AG09319 (cell line): ENCODE measurements around the gene ETFA.

ENCODE experiments used
- DNase-seq: peaks from one replicate; pipeline ENCODE4 v3.0.0-alpha.2; 2010; ENCODE audit warnings: low read depth; ENCODE audit errors: extremely low read depth
- TF ChIP-seq, protein P1 (sequence below): IDR thresholded peaks from 2 replicates; pipeline ENCODE4 v1.5.1; 2011; ENCODE audit warnings: low read depth, mild to moderate bottlenecking, inconsistent platforms, low read length, moderate library complexity

The ETFA gene

DNA sequence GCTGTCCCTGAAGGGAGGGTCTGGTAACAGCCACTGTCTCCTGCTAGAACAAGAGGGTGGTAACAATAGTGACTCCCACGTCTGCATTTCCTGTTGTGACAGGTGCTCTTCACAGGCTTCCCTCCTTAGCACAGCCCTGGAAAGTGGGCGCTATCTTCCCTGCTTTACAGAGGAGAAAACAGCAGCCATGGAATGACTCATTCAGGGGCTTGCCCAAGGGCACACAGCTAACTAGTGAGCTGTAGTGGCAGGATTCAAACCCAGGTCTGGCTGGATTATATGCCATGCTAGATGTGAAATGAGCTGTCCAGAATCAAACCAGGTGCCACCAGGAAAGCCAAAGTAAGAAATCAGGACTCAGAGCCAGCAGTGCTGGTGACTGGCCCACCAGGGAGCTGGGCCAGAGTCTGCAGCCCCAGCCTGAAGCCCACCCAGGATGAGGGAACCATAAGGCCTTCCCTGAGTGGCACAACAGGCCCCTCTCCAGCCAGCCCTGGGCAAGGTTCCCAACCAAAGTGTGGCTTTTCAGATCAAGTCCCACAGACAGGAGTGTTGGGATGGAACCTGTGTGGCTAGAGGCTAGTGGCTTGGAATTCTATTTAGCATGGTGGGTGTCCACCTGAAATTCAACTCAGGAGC, 102.4 kb downstream of the ETFA start:
- DNase-seq, result no peak

DNA sequence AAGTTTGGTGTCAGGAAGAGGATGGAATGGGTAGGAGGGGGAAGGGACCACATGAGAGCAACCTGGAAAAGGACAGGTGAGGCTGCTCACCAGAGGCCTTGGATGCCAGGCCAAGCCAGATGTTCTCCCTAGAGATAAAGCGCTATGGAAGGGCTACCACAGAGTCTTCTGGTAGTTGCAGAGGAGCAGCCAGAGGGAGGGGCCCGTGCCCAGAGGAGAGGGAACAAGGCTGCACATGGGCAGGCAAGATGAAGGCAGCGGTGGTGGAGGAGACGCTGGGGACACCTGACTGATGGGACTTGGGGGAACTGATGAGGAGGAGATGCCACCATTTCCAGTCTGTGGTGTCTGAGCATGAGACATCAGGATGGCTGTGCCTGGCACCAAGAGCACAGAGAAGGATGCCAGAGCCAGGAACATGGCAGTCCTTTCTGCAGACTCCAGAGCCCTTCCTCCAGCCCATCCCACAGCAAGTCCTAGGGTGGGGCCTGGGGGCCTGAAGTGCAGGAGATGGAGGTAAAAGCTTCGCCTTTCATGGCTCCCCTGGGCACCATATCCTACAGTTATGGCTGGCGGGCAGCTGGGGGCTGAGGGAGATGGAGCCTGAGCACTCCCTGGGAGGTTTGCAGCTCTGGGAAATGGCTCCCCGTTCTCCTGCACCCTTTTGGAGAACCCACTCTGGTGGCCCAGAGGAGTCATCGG, 103.0 kb downstream of the ETFA start:
- TF ChIP-seq, protein P1, sequence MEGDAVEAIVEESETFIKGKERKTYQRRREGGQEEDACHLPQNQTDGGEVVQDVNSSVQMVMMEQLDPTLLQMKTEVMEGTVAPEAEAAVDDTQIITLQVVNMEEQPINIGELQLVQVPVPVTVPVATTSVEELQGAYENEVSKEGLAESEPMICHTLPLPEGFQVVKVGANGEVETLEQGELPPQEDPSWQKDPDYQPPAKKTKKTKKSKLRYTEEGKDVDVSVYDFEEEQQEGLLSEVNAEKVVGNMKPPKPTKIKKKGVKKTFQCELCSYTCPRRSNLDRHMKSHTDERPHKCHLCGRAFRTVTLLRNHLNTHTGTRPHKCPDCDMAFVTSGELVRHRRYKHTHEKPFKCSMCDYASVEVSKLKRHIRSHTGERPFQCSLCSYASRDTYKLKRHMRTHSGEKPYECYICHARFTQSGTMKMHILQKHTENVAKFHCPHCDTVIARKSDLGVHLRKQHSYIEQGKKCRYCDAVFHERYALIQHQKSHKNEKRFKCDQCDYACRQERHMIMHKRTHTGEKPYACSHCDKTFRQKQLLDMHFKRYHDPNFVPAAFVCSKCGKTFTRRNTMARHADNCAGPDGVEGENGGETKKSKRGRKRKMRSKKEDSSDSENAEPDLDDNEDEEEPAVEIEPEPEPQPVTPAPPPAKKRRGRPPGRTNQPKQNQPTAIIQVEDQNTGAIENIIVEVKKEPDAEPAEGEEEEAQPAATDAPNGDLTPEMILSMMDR, result no peak
- DNase-seq, result no peak

More for the DNA sequence above, 102.4 kb downstream of the ETFA start:
- TF ChIP-seq, protein P1, result no peak

DNA sequence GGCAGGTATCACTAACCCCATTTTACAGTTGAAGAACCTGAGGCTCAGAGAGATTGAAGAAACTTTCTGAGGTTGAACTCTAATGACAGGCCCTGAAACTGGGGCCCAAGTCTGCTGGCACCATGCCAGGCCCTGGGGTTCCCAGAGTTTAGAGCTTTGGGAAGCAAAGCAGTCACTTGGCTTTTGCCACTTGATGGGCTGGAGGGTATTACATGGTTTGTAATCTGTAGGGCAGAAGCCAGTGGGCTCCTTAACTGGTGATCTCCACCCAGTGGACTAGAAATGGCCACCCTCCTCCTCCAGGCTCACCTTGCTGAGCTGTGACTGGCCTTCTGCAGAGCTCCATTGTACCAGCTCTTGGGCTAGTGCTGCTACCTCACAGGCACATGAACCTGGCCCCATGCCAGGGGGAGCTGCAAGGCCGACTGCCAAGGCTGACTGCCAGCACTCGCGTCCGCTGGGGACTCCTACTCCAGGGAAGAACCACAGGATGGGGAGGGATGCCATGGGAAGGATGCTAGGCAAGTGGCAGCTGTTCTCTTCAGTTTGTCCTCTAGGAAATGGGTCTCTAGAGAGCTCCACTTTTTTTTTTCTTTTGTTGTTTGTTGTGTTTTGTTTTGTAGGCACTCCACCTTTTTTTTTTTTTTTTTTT, 104.8 kb downstream of the ETFA start:
- TF ChIP-seq, protein P1, result no peak
- DNase-seq, result no peak

DNA sequence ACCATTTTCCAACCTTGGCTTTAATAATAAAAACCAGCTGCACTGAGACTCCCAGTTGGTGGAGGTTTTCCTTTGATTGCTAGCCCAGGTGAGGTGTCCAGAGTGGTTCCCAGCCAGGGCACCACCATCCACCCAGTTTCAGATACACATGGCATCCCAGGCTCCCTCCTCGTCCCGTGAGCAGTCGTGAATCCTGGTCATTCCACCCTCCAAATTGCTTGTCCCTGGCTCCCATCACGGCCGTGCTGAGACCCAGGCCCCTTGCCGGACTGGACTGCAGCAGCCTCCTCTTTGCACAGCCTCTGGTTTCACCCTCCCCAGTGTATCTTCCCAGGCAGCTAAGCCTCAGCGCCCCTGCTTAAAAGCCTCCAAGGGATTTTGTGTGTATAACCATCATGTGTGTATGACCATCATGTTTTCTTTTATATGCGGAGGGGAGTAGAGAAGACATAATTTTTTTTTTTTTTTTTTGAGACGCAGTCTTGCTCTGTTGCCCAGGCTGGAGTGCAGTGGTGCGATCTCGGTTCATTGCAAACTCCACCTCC, 106.3 kb downstream of the ETFA start:
- DNase-seq, result no peak
- TF ChIP-seq, protein P1, result no peak

DNA sequence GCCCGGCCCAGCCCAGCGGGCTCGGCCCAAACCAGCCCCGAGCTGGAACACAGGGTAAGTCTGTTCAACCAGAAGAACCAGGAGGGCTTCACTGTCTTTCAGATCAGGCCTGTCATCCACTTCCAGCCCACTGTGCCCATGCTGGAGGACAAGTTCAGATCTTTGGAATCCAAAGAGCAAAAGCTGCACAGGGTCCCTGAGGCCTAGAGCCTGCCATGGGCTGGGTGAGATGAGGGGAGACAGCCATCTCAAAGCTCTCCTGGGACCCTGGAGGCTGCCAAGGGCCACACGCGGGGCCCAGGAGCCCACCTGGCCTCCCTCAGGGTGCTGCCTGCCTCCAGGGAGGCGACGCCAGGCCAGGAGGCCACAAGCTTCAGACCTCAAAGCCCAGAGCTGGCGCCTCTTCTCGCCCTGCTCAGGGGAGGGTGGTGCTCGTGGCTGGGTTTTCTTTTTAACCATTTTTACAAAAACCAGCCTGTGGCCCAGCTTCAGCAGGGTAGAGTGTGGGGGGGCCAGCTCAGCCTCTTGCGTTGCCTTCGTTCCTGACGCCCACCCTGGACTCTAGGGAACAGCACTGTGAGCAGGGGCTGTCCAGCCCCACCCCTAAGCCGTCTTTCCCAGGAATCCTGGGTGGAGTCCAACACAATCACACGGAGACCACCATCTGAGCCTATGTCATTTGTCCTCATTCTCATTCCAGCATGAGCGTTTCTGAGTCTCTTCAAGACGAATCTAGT, 107.0 kb downstream of the ETFA start:
- no peak for DNase-seq
- TF ChIP-seq, protein P1, result no peak

DNA sequence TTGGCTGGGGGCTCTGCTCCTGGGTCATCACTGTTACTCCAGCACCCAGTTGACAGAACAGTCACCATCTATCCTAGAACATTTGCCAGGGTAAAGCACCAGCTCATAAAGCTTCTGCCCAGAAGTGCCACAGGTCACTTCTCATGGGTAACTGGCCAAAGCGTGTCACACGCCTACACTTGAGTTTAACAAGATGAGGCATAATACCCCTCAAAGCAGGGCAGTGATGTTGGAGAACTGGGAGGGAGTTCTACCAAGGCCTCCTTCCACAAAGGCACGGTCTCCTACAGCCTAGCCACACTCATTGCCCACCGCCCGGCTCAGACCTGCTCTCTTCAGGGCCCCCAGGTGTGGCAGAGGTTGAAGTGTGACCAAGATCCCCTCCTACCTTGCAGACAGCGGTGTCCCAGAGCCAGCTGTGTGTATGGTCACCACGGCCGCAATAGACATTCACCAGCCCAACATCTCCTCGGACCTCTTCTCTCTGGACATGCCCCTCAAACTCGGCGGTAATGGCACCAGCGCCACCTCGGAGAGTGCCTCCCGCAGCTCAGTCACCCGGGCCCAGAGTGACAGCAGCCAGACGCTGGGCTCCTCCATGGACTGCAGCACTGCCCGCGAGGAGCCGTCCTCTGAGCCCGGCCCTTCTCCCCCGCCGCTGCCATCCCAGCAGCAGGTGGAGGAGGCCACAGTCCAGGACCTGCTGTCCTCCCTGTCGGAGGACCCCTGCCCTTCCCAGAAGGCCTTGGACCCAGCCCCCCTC, 107.7 kb downstream of the ETFA start:
- TF ChIP-seq, protein P1, result no peak
- no peak for DNase-seq
